Kidney tubule cell (primary cell): ENCODE data around the gene BARHL2.

Experiments used
- DNase-seq: peaks from one replicate; pipeline ENCODE4 v3.0.0-alpha.2; 2018; ENCODE audit warnings: low spot score

The BARHL2 gene

GRCh38 chr1:90710579-90711536 lies 6.2 kb downstream of the BARHL2 start:
- no peak for DNase-seq

DNA sequence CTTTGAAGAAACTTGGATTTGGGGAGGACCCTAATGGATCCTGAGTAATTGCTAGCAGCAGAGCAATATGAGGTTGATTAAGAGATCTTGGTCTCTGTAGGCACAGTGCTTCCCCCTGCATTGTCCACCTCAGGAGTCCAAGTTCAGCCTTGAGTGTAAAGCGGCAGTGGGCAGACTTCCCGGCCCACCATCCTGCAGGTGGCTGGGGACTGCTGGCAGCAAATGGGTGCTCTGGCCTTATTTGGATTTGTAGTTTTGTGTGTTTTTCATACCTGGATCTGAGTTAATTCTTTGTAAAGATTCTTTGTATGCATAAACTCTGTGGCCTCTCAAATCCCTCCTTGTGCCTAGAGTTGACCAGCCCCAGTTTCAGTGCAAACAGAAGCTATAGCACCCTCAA lies 7.6 kb downstream of the BARHL2 start:
- DNase-seq, result no peak

GRCh38 chr1:90708826-90709225 lies 8.3 kb downstream of the BARHL2 start:
- DNase-seq, result no peak

DNA sequence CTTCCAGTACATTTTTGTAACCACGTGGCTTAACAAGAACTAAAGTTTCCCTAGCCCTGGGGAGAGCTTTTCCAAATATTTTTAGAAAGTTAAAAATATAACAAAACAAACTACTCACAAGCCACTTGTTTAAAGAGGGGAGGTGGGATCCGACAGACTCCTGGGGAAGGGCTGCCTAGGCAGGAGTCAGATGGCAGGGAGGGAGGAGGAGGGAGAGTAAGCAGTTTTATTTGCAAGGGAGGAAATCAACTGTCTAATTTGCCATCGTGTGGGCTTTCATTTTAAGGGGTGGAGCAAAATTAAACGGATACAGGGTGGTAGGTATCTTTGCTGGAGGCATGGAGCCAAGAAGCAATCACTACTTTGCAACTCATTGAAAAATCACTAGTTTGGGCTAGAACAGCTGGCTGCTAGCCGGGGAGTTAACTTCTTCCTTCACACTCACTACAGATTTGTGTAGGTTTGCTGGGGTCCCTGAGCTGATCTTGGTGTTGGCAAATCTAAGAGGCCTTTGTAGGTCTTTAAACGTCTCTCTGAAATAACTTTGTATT lies 8.8 kb downstream of the BARHL2 start:
- no peak for DNase-seq

DNA sequence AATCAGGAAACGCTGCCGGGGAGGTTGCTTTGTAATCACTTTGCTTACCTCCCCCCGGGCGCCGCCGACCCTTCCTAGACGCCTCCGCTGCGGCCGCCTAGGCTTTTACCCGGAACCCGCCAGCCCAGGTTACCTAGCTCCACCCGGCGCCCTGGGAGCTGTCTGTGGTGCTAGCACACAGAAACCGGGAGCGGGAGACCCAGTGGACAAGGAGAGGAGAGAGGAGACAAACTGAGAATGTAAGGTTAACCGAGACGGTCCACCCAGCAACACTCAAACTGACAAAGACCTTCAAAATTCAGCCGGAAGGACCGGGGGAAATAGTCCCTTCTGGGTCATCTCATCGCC lies 9.8 kb downstream of the BARHL2 start:
- DNase-seq, result peak; percentile 72

DNA sequence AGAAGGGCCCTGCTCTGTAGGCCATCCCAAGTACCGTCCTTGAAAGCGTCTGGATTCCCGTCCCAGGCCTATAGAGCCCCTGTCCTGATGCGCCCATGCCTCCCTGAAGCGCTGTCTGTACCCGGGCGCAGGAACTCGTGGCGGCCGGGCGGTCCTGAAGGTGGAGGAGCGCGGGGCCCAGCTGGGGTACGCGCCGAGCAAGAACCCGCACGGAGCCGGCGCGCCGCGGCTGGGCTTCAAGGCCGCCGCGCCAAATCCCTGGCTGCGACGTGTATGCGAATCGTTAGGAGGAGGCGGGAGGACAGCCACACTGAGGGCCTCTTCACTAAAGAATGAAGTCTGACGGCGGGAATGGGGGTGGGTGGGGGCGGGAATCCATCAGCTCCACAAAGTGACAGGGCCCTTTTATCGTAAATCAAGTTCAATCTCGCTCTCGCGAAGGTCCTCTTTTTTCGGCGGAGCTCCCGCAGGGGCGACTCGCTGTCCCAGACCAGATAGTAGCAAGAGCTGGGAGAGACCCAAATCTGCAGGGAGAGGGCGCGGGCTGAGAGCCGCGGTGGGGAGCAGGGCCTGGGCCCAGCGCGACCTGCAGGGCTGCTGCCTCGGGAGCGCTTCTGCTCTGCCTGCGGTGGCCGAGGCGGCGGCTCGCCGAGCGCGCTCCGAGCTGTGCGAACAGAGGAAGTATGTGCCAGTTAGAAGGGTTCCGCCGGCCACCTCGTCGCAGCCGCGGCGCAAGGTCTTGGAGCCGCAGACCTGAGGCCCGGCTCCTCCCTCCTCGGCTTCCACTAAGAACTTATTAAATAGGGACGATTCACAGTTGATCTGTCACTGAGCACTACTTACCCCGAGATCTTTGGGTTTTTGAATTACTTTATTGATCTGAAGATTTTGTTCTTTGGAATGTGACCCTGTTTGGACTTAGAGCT lies 10.4 kb downstream of the BARHL2 start:
- peak; percentile 39 for DNase-seq

GRCh38 chr1:90705956-90706355 lies 11.1 kb downstream of the BARHL2 start:
- no peak for DNase-seq

DNA sequence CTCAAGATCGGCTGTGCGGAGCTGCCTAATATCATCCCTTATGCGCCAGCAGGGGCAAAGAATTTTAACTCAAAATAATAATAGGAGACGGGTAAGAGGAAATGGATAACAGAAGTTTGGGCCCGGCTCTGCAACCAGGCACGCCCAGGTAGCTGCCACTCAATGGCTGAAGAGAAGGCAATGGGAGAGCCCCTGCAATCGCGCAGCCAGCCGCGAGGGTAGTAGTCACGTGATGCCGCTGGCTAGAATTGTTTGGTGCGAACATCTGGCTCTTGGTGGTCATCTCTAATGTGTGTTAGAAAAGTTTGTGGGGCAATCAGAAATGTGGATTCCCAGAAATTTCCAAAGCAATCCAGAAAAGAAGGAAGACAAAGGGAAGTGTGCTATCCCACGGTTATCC lies 12.3 kb downstream of the BARHL2 start:
- DNase-seq, result no peak

GRCh38 chr1:90694846-90695245 lies 22.3 kb downstream of the BARHL2 start:
- no peak for DNase-seq

GRCh38 chr1:90687747-90688146 lies 29.4 kb downstream of the BARHL2 start:
- no peak for DNase-seq

GRCh38 chr1:90675161-90675847 lies 41.8 kb downstream of the BARHL2 start:
- no peak for DNase-seq

GRCh38 chr1:90671741-90672140 lies 45.4 kb downstream of the BARHL2 start:
- DNase-seq, result no peak

DNA sequence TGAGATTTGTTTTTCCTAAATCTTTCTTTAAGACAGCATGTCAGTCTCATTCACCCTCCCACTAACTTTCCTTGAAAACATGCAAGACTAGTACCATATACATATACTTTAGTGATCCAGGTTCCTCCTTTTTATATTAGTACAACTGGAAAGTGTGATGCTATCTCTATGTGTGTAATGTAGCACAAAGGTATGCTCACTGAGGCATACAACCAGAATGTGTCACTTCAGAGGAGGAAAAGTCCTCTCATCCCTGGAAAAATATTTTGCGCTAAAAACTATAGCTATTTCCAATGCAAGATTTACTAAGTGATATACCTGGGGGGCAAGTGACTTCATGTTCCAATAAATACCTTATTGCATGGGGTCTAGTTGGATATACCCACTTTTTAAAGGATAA lies 45.9 kb downstream of the BARHL2 start:
- DNase-seq, result peak; percentile 6
